ENCODE data around the gene LST1.

GRCh38 chr6:31627690-31628287 is 41.7 kb downstream of the LST1 start:
- TF ChIP-seq CTCF (conservative IDR thresholded peaks at IDR 0.05 in 1 of 2, IDR thresholded peaks at IDR 0.05 in 1 of 2; ENCODE audit: extremely low read depth in 1 of 2, insufficient read depth in 1 of 2, low read depth in 1 of 2, low read length in 2 of 2) (no peak), EZH2 (IDR thresholded peaks at IDR 0.05; ENCODE audit: borderline replicate concordance, low read length) (no peak)

Measured in mammary epithelial cell (primary cell).